HepG2 (cell line): ENCODE results near the gene IGFBP6. TPM values are rescaled to one million over a fixed set of nuclear protein-coding genes. Genes with fewer than 3 reads are reported as not detected.

Experiments
- FOSL1 ChIP-seq: sonication (generic); formaldehyde crosslinking; IDR thresholded peaks from 2 replicates; pipeline ENCODE4 v1.9.0; 2021; ENCODE audit warnings: missing genetic modification reagents, borderline replicate concordance
- FOXC1 ChIP-seq: sonication (generic); formaldehyde crosslinking; IDR thresholded peaks from 2 replicates; pipeline ENCODE4 v1.8.0; 2022; ENCODE audit warnings: mild to moderate bottlenecking, missing genetic modification reagents, borderline replicate concordance
- HDAC1 ChIP-seq: sonication (generic); formaldehyde crosslinking; IDR thresholded peaks from 2 replicates; pipeline ENCODE4 v1.5.1; 2020; ENCODE audit warnings: mild to moderate bottlenecking, missing genetic modification reagents
- HNRNPUL1 ChIP-seq: fragments of 200-400 bp; formaldehyde crosslinking; IDR thresholded peaks from 2 replicates; pipeline ENCODE4 v1.6.1; 2017; ENCODE audit warnings: low read depth, mild to moderate bottlenecking, low read length, moderate library complexity
- MXD4 ChIP-seq: IDR thresholded peaks from 2 replicates; pipeline ENCODE4 v1.6.1; 2016; ENCODE audit warnings: mild to moderate bottlenecking, missing biosample characterization, missing genetic modification reagents
- NBN ChIP-seq: fragments of 450-650 bp; conservative IDR thresholded peaks from 2 replicates; pipeline ENCODE4 v1.6.1; 2017
- NFATC3 ChIP-seq: sonication (generic); formaldehyde crosslinking; IDR thresholded peaks from 2 replicates; pipeline ENCODE4 v1.5.1; 2020; ENCODE audit warnings: mild to moderate bottlenecking, missing genetic modification reagents
- NR1H2 ChIP-seq: sonication (generic); formaldehyde crosslinking; IDR thresholded peaks from 2 replicates; pipeline ENCODE4 v1.8.1; 2022; ENCODE audit warnings: low read depth, missing genetic modification reagents, borderline replicate concordance
- RBFOX2 ChIP-seq: fragments of 200-400 bp; formaldehyde crosslinking; IDR thresholded peaks from 2 replicates; pipeline ENCODE4 v1.6.1; 2017; ENCODE audit warnings: low read depth, mild to moderate bottlenecking, low read length
- RFX3 ChIP-seq: IDR thresholded peaks from 2 replicates; pipeline ENCODE4 v1.6.1; 2016; ENCODE audit warnings: missing biosample characterization, missing genetic modification reagents
- SP1 ChIP-seq, 2 experiments: fragments of 450-650 bp in 1 of 2; sonication (generic) in 1 of 2; formaldehyde crosslinking in 1 of 2; IDR thresholded peaks; 2 replicates each; pipeline versions ENCODE4 v1.4.0 to v1.6.1; 2016 to 2020; ENCODE audit warnings: missing genetic modification reagents in 1 of 2
- SRSF1 ChIP-seq: fragments of 200-400 bp; formaldehyde crosslinking; optimal IDR thresholded peaks from 2 replicates; pipeline ENCODE3; 2017; ENCODE audit warnings: mild to moderate bottlenecking, low read depth, low read length, moderate library complexity
- ZC3H13 ChIP-seq: sonication (generic); formaldehyde crosslinking; IDR thresholded peaks from 2 replicates; pipeline ENCODE4 v1.8.1; 2023; ENCODE audit warnings: mild to moderate bottlenecking, missing genetic modification reagents, moderate library complexity
- ZNF207 ChIP-seq: fragments of 450-650 bp; IDR thresholded peaks from 2 replicates; pipeline ENCODE4 v1.6.1; 2016; ENCODE audit warnings: antibody characterized with exemption, borderline replicate concordance
- ZNF253 ChIP-seq: sonication (generic); formaldehyde crosslinking; IDR thresholded peaks from 2 replicates; pipeline ENCODE4 v1.8.0; 2022; ENCODE audit warnings: mild to moderate bottlenecking, missing genetic modification reagents, borderline replicate concordance
- ZNF607 ChIP-seq: sonication (generic); formaldehyde crosslinking; IDR thresholded peaks from 2 replicates; pipeline ENCODE4 v1.5.1; 2020; ENCODE audit warnings: missing genetic modification reagents, mild to moderate bottlenecking, borderline replicate concordance
- ZNF740 ChIP-seq: sonication (generic); formaldehyde crosslinking; IDR thresholded peaks from 2 replicates; pipeline ENCODE4 v1.4.0; 2020; ENCODE audit warnings: missing genetic modification reagents
- ZNF780A ChIP-seq: sonication (generic); formaldehyde crosslinking; IDR thresholded peaks from 2 replicates; pipeline ENCODE4 v1.8.0; 2022; ENCODE audit warnings: mild to moderate bottlenecking, missing genetic modification reagents, moderate library complexity
- polyA plus RNA-seq, 8 experiments: library from polyadenylated mRNA; depleted of rRNA in 3 of 8; stranded (reverse) in 7 of 8; unstranded in 1 of 8; fragments of >200 nt; fragmentation: Illumina TruSeq in 4 of 8; extraction: Trizol in 4 of 8; gene quantifications; 2 replicates each; pipeline versions ENCODE4 v1.2.1 to v1.2.3, GENCODE V29; 2011 to 2016; ENCODE audit warnings: low read depth in 4 of 8, missing spikeins in 1 of 8, mixed read lengths in 1 of 8; ENCODE audit not compliant: insufficient read depth in 1 of 8
- total RNA-seq, 5 experiments: library from RNA; depleted of rRNA; stranded (reverse); fragments of >200 nt; fragmentation: Illumina TruSeq; extraction: Trizol; gene quantifications; 2 replicates each; pipeline ENCODE4 v1.2.3, GENCODE V29; 2016; ENCODE audit warnings: low read depth in 1 of 5
- TF ChIP-seq, protein P1 (sequence below): sonication (generic); formaldehyde crosslinking; IDR thresholded peaks from 2 replicates; pipeline ENCODE4 v1.8.0; 2022; ENCODE audit warnings: missing genetic modification reagents, mild to moderate bottlenecking, inconsistent platforms, borderline replicate concordance
- TF ChIP-seq, protein P2 (sequence below): sonication (generic); formaldehyde crosslinking; IDR thresholded peaks from 2 replicates; pipeline ENCODE4 v1.4.0; 2020; ENCODE audit warnings: missing genetic modification reagents
- TF ChIP-seq, protein P3 (sequence below): sonication (generic); formaldehyde crosslinking; IDR thresholded peaks from 2 replicates; pipeline ENCODE4 v1.4.0; 2020; ENCODE audit warnings: mild to moderate bottlenecking, missing genetic modification reagents, borderline replicate concordance

The IGFBP6 gene
- total and polyA plus RNA-seq, 2 of the 13 experiments (the other 11 are each of a cell fraction or from before 2014, with no cell fraction given), result 3.9 to 25.2 TPM

DNA sequence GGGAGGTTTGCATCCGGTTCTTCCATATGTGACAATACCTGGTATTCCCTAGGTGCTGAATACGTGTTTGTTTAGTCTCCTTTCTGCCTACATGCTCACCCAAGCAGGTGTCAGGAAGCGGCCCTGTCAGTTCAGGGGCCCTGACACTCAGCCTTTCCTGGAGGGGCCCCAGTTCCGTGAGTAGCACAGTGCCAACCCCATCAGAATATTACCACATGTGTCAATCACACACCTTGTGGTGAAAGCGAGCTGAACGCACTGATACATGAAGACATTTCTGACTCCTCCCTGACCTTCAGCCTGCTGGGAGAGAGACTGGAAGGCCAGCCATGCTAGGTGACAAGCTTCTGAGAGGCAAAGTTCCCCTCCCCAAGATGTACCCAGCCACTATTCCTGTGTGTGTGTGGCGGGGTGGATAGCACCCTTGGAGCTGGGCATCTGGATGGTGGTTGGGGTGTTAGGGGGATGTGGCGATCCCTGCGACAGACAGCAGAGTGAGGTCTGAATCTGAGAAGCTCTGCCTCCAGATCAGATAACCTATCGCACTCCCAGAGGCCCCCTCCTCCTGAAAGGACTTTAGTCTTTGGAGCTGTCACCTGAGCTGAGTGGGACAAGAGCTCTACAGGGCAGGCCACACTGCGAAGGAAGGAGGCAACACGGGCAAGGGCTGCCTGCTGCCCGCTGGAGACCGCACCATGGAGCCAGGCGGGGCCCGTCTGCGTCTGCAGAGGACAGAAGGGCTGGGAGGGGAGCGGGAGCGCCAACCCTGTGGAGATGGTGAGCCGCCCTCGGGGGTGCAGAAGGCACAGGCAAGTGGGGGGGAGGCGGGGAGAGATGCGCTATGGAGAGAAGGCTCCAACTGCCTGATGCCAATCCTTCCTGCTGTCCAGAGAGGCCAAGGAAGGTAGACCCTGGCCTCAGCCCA is 5.7 kb downstream of the IGFBP6 start, which contains the start of gene SOAT2 (continued):
- TF ChIP-seq, protein P1, sequence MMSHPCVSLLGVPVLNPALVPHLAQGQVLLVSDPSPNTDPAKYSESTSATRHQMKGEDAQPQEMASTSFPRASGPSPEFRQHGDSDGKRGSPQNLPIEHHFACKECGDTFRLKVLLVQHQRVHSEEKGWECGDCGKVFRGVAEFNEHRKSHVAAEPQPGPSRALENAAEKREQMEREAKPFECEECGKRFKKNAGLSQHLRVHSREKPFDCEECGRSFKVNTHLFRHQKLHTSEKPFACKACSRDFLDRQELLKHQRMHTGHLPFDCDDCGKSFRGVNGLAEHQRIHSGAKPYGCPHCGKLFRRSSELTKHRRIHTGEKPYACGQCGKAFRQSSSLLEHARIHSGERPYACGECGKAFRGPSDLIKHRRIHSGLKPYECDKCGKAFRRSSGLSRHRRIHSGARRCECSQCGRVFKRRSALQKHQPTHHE (CRISPR knock-in tag), result no peak
- TF ChIP-seq FOSL1 (CRISPR knock-in tag), result no peak
- TF ChIP-seq RBFOX2, result peak; percentile 93
- TF ChIP-seq HNRNPUL1, result no peak
- no peak for TF ChIP-seq SRSF1
- TF ChIP-seq ZNF207, result no peak
- TF ChIP-seq FOXC1 (CRISPR knock-in tag), result 0 out of 2 replicates have a peak, but pooled peaks have one; percentile 52
- TF ChIP-seq ZC3H13 (CRISPR knock-in tag), result peak; percentile 51; the same call in 1 of the 2 replicates
- TF ChIP-seq, protein P2, sequence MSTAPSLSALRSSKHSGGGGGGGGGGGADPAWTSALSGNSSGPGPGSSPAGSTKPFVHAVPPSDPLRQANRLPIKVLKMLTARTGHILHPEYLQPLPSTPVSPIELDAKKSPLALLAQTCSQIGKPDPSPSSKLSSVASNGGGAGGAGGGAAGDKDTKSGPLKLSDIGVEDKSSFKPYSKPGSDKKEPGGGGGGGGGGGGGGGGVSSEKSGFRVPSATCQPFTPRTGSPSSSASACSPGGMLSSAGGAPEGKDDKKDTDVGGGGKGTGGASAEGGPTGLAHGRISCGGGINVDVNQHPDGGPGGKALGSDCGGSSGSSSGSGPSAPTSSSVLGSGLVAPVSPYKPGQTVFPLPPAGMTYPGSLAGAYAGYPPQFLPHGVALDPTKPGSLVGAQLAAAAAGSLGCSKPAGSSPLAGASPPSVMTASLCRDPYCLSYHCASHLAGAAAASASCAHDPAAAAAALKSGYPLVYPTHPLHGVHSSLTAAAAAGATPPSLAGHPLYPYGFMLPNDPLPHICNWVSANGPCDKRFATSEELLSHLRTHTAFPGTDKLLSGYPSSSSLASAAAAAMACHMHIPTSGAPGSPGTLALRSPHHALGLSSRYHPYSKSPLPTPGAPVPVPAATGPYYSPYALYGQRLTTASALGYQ (CRISPR knock-in tag), result no peak
- no peak for TF ChIP-seq NBN
- TF ChIP-seq ZNF740 (CRISPR knock-in tag), result 0 out of 2 replicates have a peak, but pooled peaks have one; percentile 69
- no peak; the same call in 1 of the 2 replicates for TF ChIP-seq NR1H2 (CRISPR knock-in tag)
- TF ChIP-seq ZNF780A (CRISPR knock-in tag), result no peak; the same call in 1 of the 2 replicates
- no peak for TF ChIP-seq ZNF607 (CRISPR knock-in tag)
- TF ChIP-seq HDAC1 (CRISPR knock-in tag), result no peak; the same call in 1 of the 2 replicates
- TF ChIP-seq NFATC3, result no peak
- TF ChIP-seq MXD4 (CRISPR knock-in tag), result peak; percentile 10; the same call in 1 of the 2 replicates
- TF ChIP-seq SP1 (IDR thresholded peaks at IDR 0.05), result no peak
- no peak; the same call in 1 of the 2 replicates for TF ChIP-seq SP1 (CRISPR knock-in tag; IDR thresholded peaks at IDR 0.05)
- TF ChIP-seq RFX3, result no peak
- TF ChIP-seq, protein P3, sequence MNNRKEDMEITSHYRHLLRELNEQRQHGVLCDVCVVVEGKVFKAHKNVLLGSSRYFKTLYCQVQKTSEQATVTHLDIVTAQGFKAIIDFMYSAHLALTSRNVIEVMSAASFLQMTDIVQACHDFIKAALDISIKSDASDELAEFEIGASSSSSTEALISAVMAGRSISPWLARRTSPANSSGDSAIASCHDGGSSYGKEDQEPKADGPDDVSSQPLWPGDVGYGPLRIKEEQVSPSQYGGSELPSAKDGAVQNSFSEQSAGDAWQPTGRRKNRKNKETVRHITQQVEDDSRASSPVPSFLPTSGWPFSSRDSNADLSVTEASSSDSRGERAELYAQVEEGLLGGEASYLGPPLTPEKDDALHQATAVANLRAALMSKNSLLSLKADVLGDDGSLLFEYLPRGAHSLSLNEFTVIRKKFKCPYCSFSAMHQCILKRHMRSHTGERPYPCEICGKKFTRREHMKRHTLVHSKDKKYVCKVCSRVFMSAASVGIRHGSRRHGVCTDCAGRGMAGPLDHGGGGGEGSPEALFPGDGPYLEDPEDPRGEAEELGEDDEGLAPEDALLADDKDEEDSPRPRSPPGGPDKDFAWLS (CRISPR knock-in tag), result no peak
- no peak for TF ChIP-seq ZNF253 (CRISPR knock-in tag)
